Naive thymus-derived CD4-positive, alpha-beta T cell (primary cell): ENCODE data around the gene CCDC85A. TPM values are rescaled to one million over a fixed set of nuclear protein-coding genes. Genes with fewer than 3 reads are reported as not detected.
"Not testable (repeated sequence)": the region's sequence is repeated elsewhere in the genome, so short reads cannot be mapped to it uniquely, and the experiment has no call there.

Experiments
- ATAC-seq: fragments of 150-1000 bp; cut with Tn5 transposase; 2 replicates; pipeline ENCODE4 v1.10.0; 2021; ENCODE audit warnings: mild to moderate bottlenecking, moderate library complexity
- CTCF ChIA-PET: fragments of 350-600 bp; sonication (Branson Sonifier 250); formaldehyde crosslinking; loops from one replicate; lab custom pipeline; 2021; ENCODE audit warnings: antibody characterized with exemption; lab: Charles Lee
- POLR2A ChIA-PET: fragments of 350-600 bp; sonication (Branson Sonifier 250); formaldehyde crosslinking; loops from one replicate; lab custom pipeline; 2021; ENCODE audit warnings: antibody characterized with exemption, inconsistent platforms; lab: Charles Lee
- DNase-seq, 9 donors: peaks; one replicate each; pipeline versions ENCODE4 v3.0.0 to v3.0.0-alpha.2; 2020 to 2022; ENCODE audit warnings: mixed read lengths in 1 of 9
- H3K27ac ChIP-seq: one replicate; pipeline ENCODE4 v1.7.0; 2013; ENCODE audit warnings: mild to moderate bottlenecking, low read depth, low read length, moderate library complexity
- H3K27me3 ChIP-seq, 2 donors: one replicate each; pipeline ENCODE4 v1.7.0; 2013; ENCODE audit warnings: low read length in 2 of 2, mild to moderate bottlenecking in 2 of 2, moderate library complexity in 2 of 2; ENCODE audit not compliant: control insufficient read depth in 2 of 2, insufficient read depth in 2 of 2
- H3K36me3 ChIP-seq, 3 experiments: 1 replicate in 2 of 3; 2 replicates in 1 of 3; pipeline ENCODE4 v1.7.0; 2013; ENCODE audit warnings: low read length in 3 of 3, mild to moderate bottlenecking in 3 of 3, moderate library complexity in 1 of 3; ENCODE audit not compliant: insufficient read depth in 3 of 3, control insufficient read depth in 2 of 3
- H3K4me1 ChIP-seq, 2 donors: one replicate each; pipeline ENCODE4 v1.7.0; 2013; ENCODE audit warnings: low read length in 2 of 2, mild to moderate bottlenecking in 2 of 2, moderate library complexity in 1 of 2; ENCODE audit not compliant: control insufficient read depth in 2 of 2, insufficient read depth in 2 of 2
- H3K4me3 ChIP-seq: 2 replicates; pipeline ENCODE4 v1.7.0; 2013; ENCODE audit warnings: mild to moderate bottlenecking, low read length
- H3K9me3 ChIP-seq, 3 experiments: 1 replicate in 2 of 3; 2 replicates in 1 of 3; pipeline ENCODE4 v1.7.0; 2013; ENCODE audit warnings: low read length in 3 of 3; ENCODE audit not compliant: control insufficient read depth in 2 of 3
- H3K27ac Mint-ChIP-seq, 9 donors: one replicate each; pipeline ENCODE4 v1.8.0; 2020 to 2022; ENCODE audit warnings: mixed read lengths in 9 of 9, mild to moderate bottlenecking in 8 of 9, moderate library complexity in 5 of 9, inconsistent platforms in 2 of 9
- H3K27me3 Mint-ChIP-seq, 5 donors: one replicate each; pipeline ENCODE4 v1.8.0; 2021 to 2022; ENCODE audit warnings: mixed read lengths in 5 of 5, mild to moderate bottlenecking in 1 of 5
- H3K36me3 Mint-ChIP-seq, 5 donors: one replicate each; pipeline ENCODE4 v1.8.0; 2020 to 2022; ENCODE audit warnings: mixed read lengths in 5 of 5, mild to moderate bottlenecking in 3 of 5, inconsistent platforms in 1 of 5
- H3K4me1 Mint-ChIP-seq, 7 donors: one replicate each; pipeline ENCODE4 v1.8.0; 2020 to 2022; ENCODE audit warnings: mixed read lengths in 7 of 7, mild to moderate bottlenecking in 3 of 7, inconsistent platforms in 1 of 7
- H3K4me3 Mint-ChIP-seq, 10 donors: one replicate each; pipeline ENCODE4 v1.8.0; 2020 to 2022; ENCODE audit warnings: mild to moderate bottlenecking in 10 of 10, mixed read lengths in 10 of 10, moderate library complexity in 6 of 10, inconsistent platforms in 2 of 10
- H3K9me3 Mint-ChIP-seq, 11 donors: one replicate each; pipeline ENCODE4 v1.8.0; 2020 to 2022; ENCODE audit warnings: mixed read lengths in 11 of 11, mild to moderate bottlenecking in 4 of 11, inconsistent platforms in 1 of 11, moderate library complexity in 1 of 11
- intact Hi-C, 2 donors: fragments of 100-400 bp; cut with micrococcal nuclease; formaldehyde crosslinking; loops; one replicate each; pipeline ENCODE4 v1.15.1; 2023
- polyA plus RNA-seq, 2 donors: library from polyadenylated mRNA; unstranded; fragments of 300-500 nt; fragmentation: Illumina TruSeq; gene quantifications; one replicate each; pipeline ENCODE4 v1.2.3, GENCODE V29; 2021
- total RNA-seq, 6 experiments: library from RNA in 5 of 6; stranded (reverse) in 5 of 6; gene quantifications; 1 replicate in 5 of 6; 2 replicates in 1 of 6; pipeline ENCODE4 v1.2.3 and lab custom pipeline; 2021 to 2026

CCDC85A gene
- total and polyA plus RNA-seq, 7 experiments from 2014 or later: not detected

- H3K36me3 ChIP-seq: no peaks in the 10 kb centered on the region
- H3K27me3 Mint-ChIP-seq: no peaks in the 10 kb centered on the region
- no peaks in the 10 kb centered on the region for H3K27me3 ChIP-seq
- H3K9me3 ChIP-seq: no peaks in the 10 kb centered on the region
- ChIA-PET CTCF (no interaction called here), POLR2A (no interaction called here)
- H3K4me3 ChIP-seq: no peak overlapping the region
- no peaks in the 10 kb centered on the region for H3K4me1 ChIP-seq
- ATAC-seq: no peak
- intact Hi-C loops: no loop called here
- H3K9me3 Mint-ChIP-seq: peaks cover 0 to 2% (median 0%) of the 10 kb centered on the region in 11 donors
- H3K36me3 Mint-ChIP-seq: no peaks in the 10 kb centered on the region
- DNase-seq: no peak
- no peak overlapping the region for H3K4me3 Mint-ChIP-seq
- no peak overlapping the region for H3K27ac Mint-ChIP-seq
- H3K4me1 Mint-ChIP-seq: no peaks in the 10 kb centered on the region
- no peak overlapping the region for H3K27ac ChIP-seq
Measured at GRCh38 chr2:56155188-56155587, 28.6 kb upstream of the CCDC85A start.

GRCh38 chr2:56159875-56160274 lies 23.9 kb upstream of the CCDC85A start:
- H3K27ac Mint-ChIP-seq, H3K4me1 ChIP-seq, POLR2A ChIA-PET, CTCF ChIA-PET, H3K4me1 Mint-ChIP-seq, ATAC-seq, H3K27me3 ChIP-seq, H3K9me3 Mint-ChIP-seq, H3K36me3 Mint-ChIP-seq, intact Hi-C loops, DNase-seq, H3K4me3 Mint-ChIP-seq, H3K36me3 ChIP-seq, H3K4me3 ChIP-seq, H3K27me3 Mint-ChIP-seq, H3K9me3 ChIP-seq, H3K27ac ChIP-seq: not testable (repeated sequence)

GRCh38 chr2:56167616-56168562 lies 15.9 kb upstream of the CCDC85A start:
- H3K27ac Mint-ChIP-seq: no peak overlapping the region
- intact Hi-C loops: no loop called here
- no peak overlapping the region for H3K4me3 Mint-ChIP-seq
- H3K36me3 Mint-ChIP-seq: no peaks in the 10 kb centered on the region
- ATAC-seq (no peak), DNase-seq (no peak)
- H3K27me3 Mint-ChIP-seq: peaks cover 0 to 15% (median 7%) of the 10 kb centered on the region in 5 donors
- Histone ChIP-seq H3K9me3 (no peaks in the 10 kb centered on the region), H3K36me3 (no peaks in the 10 kb centered on the region), H3K27ac (no peak overlapping the region), H3K27me3 (no peaks in the 10 kb centered on the region), H3K4me1 (no peaks in the 10 kb centered on the region), H3K4me3 (no peak overlapping the region)
- ChIA-PET POLR2A (no interaction called here), CTCF (interaction anchor here (0.6 kb wide), 1 partner anchor 87 kb away, joined by 3 read pairs; no protein-coding TSS in a partner anchor)
- peaks cover 0 to 10% (median 3%) of the 10 kb centered on the region in 11 donors for H3K9me3 Mint-ChIP-seq
- H3K4me1 Mint-ChIP-seq: no peaks in the 10 kb centered on the region

- ChIA-PET POLR2A (no interaction called here), CTCF (no interaction called here)
- Mint-ChIP-seq H3K36me3 (no peaks in the 10 kb centered on the region), H3K27ac (no peak overlapping the region), H3K4me3 (no peak overlapping the region), H3K4me1 (no peaks in the 10 kb centered on the region), H3K27me3 (peaks cover 0 to 15% (median 7%) of the 10 kb centered on the region in 5 donors), H3K9me3 (peaks cover 0 to 10% (median 4%) of the 10 kb centered on the region in 11 donors)
- Histone ChIP-seq H3K27ac (no peak overlapping the region), H3K36me3 (no peaks in the 10 kb centered on the region), H3K9me3 (no peaks in the 10 kb centered on the region), H3K4me1 (no peaks in the 10 kb centered on the region), H3K4me3 (no peak overlapping the region), H3K27me3 (no peaks in the 10 kb centered on the region)
- DNase-seq: no peak
- intact Hi-C loops: no loop called here
- no peak for ATAC-seq
Measured at GRCh38 chr2:56169521-56169920, 14.3 kb upstream of the CCDC85A start.

GRCh38 chr2:56170504-56170903 lies 13.3 kb upstream of the CCDC85A start:
- no peak overlapping the region for H3K27ac Mint-ChIP-seq
- H3K27ac ChIP-seq: no peak overlapping the region
- DNase-seq (no peak), ATAC-seq (no peak)
- H3K4me3 Mint-ChIP-seq: no peak overlapping the region
- ChIA-PET CTCF (no interaction called here), POLR2A (no interaction called here)
- H3K4me3 ChIP-seq: no peak overlapping the region
- intact Hi-C loops: no loop called here
- no peaks in the 10 kb centered on the region for H3K36me3 ChIP-seq
- peaks cover 0 to 10% (median 4%) of the 10 kb centered on the region in 11 donors for H3K9me3 Mint-ChIP-seq
- H3K9me3 ChIP-seq: no peaks in the 10 kb centered on the region
- H3K36me3 Mint-ChIP-seq: no peaks in the 10 kb centered on the region
- no peaks in the 10 kb centered on the region for H3K4me1 Mint-ChIP-seq
- no peaks in the 10 kb centered on the region for H3K4me1 ChIP-seq
- H3K27me3 Mint-ChIP-seq: peaks cover 0 to 15% (median 7%) of the 10 kb centered on the region in 5 donors
- H3K27me3 ChIP-seq: no peaks in the 10 kb centered on the region

- POLR2A ChIA-PET: no interaction called here
- Histone ChIP-seq H3K27ac (no peak overlapping the region), H3K4me1 (no peaks in the 10 kb centered on the region), H3K4me3 (no peak overlapping the region), H3K27me3 (no peaks in the 10 kb centered on the region), H3K9me3 (no peaks in the 10 kb centered on the region), H3K36me3 (no peaks in the 10 kb centered on the region)
- H3K4me1 Mint-ChIP-seq: no peaks in the 10 kb centered on the region
- no peak for DNase-seq
- no peak overlapping the region for H3K4me3 Mint-ChIP-seq
- no peak for ATAC-seq
- no peaks in the 10 kb centered on the region for H3K36me3 Mint-ChIP-seq
- intact Hi-C loops: no loop called here
- no peak overlapping the region for H3K27ac Mint-ChIP-seq
- peaks cover 0 to 15% (median 7%) of the 10 kb centered on the region in 5 donors for H3K27me3 Mint-ChIP-seq
- CTCF ChIA-PET: no interaction called here
- peaks cover 0 to 10% (median 3%) of the 10 kb centered on the region in 11 donors for H3K9me3 Mint-ChIP-seq
Measured at GRCh38 chr2:56170988-56171387, 12.8 kb upstream of the CCDC85A start.

GRCh38 chr2:56175779-56176178 lies 8.0 kb upstream of the CCDC85A start:
- Histone ChIP-seq H3K27ac (no peak overlapping the region), H3K36me3 (no peaks in the 10 kb centered on the region), H3K4me1 (no peaks in the 10 kb centered on the region), H3K4me3 (no peak overlapping the region), H3K9me3 (no peaks in the 10 kb centered on the region), H3K27me3 (no peaks in the 10 kb centered on the region)
- ChIA-PET CTCF (no interaction called here), POLR2A (no interaction called here)
- H3K27me3 Mint-ChIP-seq: peaks cover 0 to 26% (median 16%) of the 10 kb centered on the region in 5 donors
- no peaks in the 10 kb centered on the region for H3K36me3 Mint-ChIP-seq
- no peak for DNase-seq
- H3K4me3 Mint-ChIP-seq: no peak overlapping the region
- H3K27ac Mint-ChIP-seq: no peak overlapping the region
- H3K4me1 Mint-ChIP-seq: no peaks in the 10 kb centered on the region
- peaks cover 0 to 5% (median 1%) of the 10 kb centered on the region in 11 donors for H3K9me3 Mint-ChIP-seq
- ATAC-seq: no peak
- intact Hi-C loops: no loop called here
